VCaP (cell line): ENCODE data around the gene ZFYVE21.

Experiments used
- H3K27ac ChIP-seq: fragments of 450-650 bp; 2 replicates; pipeline ENCODE4 v1.5.1; 2017
- TF ChIP-seq, protein P1 (sequence below): fragments of 450-650 bp; conservative IDR thresholded peaks from 2 replicates; pipeline ENCODE4 v1.5.1; 2017; ENCODE audit warnings: mild to moderate bottlenecking, moderate library complexity

Gene ZFYVE21

DNA sequence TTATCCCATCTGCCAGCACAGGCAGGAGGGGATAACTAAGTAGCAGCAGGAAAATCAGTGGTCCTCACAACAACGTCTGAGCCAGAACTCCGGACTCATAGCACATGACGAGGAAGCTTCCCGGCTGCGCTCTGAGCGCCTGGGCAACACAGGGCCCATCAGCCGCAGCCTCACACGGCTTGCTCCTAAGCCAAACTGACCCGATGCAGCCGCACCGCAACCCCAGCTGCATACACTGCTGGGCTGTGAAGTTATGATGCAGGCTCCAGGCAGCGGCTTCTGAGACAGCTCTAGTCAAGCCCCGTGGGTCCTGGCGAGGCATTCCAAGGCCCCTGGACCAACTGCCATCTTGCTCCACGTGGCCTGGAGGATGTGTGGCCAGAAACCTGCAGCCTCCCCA is 28.1 kb downstream of the ZFYVE21 start:
- TF ChIP-seq, protein P1, sequence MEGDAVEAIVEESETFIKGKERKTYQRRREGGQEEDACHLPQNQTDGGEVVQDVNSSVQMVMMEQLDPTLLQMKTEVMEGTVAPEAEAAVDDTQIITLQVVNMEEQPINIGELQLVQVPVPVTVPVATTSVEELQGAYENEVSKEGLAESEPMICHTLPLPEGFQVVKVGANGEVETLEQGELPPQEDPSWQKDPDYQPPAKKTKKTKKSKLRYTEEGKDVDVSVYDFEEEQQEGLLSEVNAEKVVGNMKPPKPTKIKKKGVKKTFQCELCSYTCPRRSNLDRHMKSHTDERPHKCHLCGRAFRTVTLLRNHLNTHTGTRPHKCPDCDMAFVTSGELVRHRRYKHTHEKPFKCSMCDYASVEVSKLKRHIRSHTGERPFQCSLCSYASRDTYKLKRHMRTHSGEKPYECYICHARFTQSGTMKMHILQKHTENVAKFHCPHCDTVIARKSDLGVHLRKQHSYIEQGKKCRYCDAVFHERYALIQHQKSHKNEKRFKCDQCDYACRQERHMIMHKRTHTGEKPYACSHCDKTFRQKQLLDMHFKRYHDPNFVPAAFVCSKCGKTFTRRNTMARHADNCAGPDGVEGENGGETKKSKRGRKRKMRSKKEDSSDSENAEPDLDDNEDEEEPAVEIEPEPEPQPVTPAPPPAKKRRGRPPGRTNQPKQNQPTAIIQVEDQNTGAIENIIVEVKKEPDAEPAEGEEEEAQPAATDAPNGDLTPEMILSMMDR, result no peak
- H3K27ac ChIP-seq, result no peak overlapping the region

DNA sequence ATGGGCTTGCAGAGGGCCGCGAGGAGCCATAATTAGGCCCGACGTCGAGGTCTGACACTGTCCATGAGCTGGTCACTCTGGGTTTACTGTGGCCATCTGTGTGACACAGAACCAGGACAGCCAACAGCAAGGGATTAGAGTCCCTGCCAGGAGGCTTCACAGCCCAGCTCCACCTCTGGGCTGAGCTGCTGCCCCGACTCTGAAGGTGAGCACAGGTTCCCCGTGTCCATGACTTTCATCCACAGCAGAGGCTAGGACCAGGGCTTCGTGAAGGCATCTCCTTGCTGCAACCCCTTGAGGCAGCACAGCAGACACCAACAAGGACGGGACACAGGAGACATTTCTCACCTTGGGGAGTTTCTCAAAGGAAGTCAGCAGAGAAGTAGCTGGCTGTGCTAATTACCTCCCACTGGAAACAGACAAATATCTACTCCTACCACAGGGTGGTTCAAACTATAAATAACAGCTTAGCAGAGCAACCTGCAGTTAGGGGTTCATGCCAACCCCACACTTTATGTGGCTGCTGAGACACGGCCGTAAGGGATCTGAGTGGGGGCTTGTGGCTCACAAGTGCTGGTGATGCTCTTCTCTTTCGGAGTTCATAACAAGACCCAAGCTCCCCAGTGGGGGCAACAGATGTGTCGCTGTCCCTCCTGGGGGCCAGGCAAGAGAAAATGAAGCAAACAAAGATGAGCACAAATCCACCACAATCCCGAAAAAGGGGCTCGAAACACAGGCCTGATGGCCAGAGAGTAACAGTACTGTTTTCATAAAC is 29.2 kb downstream of the ZFYVE21 start:
- H3K27ac ChIP-seq, result no peak overlapping the region
- TF ChIP-seq, protein P1, result no peak

GRCh38 chr14:103745424-103745823 is 29.8 kb downstream of the ZFYVE21 start:
- no peak overlapping the region for H3K27ac ChIP-seq
- TF ChIP-seq, protein P1, result no peak

- no peak overlapping the region for H3K27ac ChIP-seq
- TF ChIP-seq, protein P1, result no peak
Observed at GRCh38 chr14:103746701-103747100, 31.1 kb downstream of the ZFYVE21 start.

GRCh38 chr14:103748534-103748857 is 32.9 kb downstream of the ZFYVE21 start:
- TF ChIP-seq, protein P1, result no peak
- H3K27ac ChIP-seq, result no peak overlapping the region

DNA sequence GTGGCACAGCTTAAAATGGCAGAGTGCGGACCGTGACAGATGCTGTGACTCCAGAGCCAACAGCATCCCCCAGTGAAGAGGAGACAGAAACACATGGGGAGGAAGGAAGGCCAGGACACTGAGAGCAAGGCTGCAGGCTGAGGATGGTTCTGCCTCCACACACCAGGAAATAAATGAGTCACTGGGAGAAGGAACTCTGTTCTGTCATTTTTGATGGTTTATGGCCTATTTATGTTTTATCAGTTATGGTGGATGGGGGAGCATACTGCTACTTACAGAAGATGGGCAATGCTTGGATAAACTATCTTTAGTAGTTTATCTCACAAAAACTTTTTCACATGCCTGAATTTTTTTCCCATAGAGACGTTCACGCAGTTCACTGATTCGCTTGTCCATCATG is 33.8 kb downstream of the ZFYVE21 start:
- TF ChIP-seq, protein P1, result no peak
- H3K27ac ChIP-seq, result no peak overlapping the region

DNA sequence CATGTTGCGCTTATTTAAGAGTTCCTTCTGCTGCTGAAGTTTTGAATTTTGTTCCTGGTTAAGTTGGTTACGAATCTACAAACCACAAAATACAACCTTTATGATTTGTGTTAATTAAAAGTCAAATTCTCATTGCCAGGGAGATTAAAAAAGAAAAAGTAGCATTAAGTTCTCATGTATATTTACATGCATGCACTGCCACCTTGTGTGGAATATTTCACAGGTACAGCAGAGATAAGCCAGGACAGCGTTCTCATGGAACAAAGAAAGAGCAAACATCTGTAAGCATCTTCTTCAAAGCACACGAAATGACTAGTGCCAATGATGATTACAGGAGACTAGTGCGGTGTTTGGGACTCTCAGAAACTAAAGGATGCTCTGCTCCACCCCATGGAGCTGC is 34.2 kb downstream of the ZFYVE21 start:
- TF ChIP-seq, protein P1, result 0 out of 2 replicates have a peak, but pooled peaks have one; percentile 27
- H3K27ac ChIP-seq, result no peak overlapping the region
